NB4 (cell line): ENCODE measurements around the gene KIF11.
"Not testable (repeated sequence)": the region's sequence is repeated elsewhere in the genome, so short reads cannot be mapped to it uniquely, and the experiment has no call there.

ENCODE experiments used
- DNase-seq: peaks from one replicate; pipeline ENCODE4 v3.0.0; 2010; ENCODE audit warnings: low read depth
- H3K4me3 ChIP-seq: one replicate; pipeline ENCODE4 v1.5.1; 2011; ENCODE audit warnings: mild to moderate bottlenecking, low read depth, low read length, moderate library complexity
- MYC ChIP-seq: IDR thresholded peaks from 2 replicates; pipeline ENCODE4 v1.6.1; 2011; ENCODE audit warnings: low read depth, low read length
- POLR2A ChIP-seq: IDR thresholded peaks from 2 replicates; pipeline ENCODE4 v1.6.1; 2011; ENCODE audit warnings: mild to moderate bottlenecking; ENCODE audit not compliant: insufficient read length; ENCODE audit errors: extremely low read depth
- TF ChIP-seq, protein P1 (sequence below): IDR thresholded peaks from 2 replicates; pipeline ENCODE4 v1.6.1; 2011; ENCODE audit warnings: low read depth, low read length
- TF ChIP-seq, protein P2 (sequence below): IDR thresholded peaks from one replicate; pipeline ENCODE4 v1.5.1; 2012; ENCODE audit warnings: low read depth, low read length

The KIF11 gene

DNA sequence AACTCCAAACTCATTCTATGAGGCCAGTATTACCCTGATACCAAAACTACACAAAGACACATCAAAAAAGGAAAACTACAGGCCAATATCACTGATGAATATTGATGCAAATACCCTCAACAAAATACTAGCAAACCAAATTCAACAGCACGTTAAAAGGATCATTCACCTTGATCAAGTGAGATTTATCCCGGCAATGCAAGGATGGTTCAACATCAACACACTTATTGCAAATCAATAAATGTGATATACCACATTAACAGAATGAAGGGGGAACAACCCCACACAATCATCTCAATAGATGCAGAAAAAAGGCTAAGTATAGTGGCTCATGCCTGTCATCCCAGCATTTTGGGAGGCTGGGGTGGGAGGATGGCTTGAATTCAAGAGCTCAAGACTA is 39.0 kb upstream of the KIF11 start:
- no peak for DNase-seq
- TF ChIP-seq, protein P1, sequence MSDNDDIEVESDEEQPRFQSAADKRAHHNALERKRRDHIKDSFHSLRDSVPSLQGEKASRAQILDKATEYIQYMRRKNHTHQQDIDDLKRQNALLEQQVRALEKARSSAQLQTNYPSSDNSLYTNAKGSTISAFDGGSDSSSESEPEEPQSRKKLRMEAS, result no peak
- TF ChIP-seq MYC, result no peak
- TF ChIP-seq, protein P2, sequence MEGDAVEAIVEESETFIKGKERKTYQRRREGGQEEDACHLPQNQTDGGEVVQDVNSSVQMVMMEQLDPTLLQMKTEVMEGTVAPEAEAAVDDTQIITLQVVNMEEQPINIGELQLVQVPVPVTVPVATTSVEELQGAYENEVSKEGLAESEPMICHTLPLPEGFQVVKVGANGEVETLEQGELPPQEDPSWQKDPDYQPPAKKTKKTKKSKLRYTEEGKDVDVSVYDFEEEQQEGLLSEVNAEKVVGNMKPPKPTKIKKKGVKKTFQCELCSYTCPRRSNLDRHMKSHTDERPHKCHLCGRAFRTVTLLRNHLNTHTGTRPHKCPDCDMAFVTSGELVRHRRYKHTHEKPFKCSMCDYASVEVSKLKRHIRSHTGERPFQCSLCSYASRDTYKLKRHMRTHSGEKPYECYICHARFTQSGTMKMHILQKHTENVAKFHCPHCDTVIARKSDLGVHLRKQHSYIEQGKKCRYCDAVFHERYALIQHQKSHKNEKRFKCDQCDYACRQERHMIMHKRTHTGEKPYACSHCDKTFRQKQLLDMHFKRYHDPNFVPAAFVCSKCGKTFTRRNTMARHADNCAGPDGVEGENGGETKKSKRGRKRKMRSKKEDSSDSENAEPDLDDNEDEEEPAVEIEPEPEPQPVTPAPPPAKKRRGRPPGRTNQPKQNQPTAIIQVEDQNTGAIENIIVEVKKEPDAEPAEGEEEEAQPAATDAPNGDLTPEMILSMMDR, result no peak
- TF ChIP-seq POLR2A, result no peak
- H3K4me3 ChIP-seq, result no peak overlapping the region

DNA sequence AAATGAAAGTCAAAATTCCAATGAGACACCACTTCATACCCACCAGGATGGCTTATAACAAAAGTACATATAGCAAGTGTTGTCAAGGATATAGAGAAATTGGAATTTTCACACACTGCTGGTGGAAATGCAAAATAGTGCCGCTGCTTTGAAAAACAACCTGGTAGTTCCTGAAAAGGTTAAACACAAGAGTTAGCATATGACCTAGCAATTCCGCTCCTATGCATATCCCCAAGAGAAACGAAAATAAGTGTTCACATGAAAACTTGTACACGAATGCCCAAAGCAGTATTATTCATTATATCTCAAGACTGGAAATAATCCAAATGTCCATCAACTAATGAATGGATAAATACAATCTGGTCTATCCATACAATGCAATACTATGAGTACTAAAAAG is 33.9 kb upstream of the KIF11 start:
- no peak for DNase-seq
- H3K4me3 ChIP-seq, result no peak overlapping the region
- TF ChIP-seq, protein P1, result no peak
- TF ChIP-seq MYC, result no peak

DNA sequence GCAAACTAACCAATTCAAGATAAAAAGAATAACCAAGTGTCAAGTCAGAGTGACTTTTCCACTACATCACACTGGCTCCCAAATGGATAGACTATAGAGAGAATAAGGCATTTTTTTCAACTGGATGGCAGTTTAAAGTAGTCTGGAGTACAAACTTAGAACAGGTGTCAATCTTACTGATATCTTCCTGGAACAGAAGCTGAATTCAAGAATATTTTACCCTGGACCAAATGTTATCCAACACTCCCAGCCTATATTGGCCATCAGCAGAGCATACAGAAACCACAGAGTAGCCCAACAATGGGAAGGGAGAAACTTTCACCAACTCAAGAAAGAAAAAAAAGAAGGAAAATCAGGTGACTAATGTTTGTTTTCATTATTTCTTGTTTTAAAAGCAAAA is 30.5 kb upstream of the KIF11 start:
- no peak overlapping the region for H3K4me3 ChIP-seq
- no peak for DNase-seq
- TF ChIP-seq POLR2A (no peak), MYC (no peak)
- TF ChIP-seq, protein P2, result no peak
- TF ChIP-seq, protein P1, result no peak

DNA sequence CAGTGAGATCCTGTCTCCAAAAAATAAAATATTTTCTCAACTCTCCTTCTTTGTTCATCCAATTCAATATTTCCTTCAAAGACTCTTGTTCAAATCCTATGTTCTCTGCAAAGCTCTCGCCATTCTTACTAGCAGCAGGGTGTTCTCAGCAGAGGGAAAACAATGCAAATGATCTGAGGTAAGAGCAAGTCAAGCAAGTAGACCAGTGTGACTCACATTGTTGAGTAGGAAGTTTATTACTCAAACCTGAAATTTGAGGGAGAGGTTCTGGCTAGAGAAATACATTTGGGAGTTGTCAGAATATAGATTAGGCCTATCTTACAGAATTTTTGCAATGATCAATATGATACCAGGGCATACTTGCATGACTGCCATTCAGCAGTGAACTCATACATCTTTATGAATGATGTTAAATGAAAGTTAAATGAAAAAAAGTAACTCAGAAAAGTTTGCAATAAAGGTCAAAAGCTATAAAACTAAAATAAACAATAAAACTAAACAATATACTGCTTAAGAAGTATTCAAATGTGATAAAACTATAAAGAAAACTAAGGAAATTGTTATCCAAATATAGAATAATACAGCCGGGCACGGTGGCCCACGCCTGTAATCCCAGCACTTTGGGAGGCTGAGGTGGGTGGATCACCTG is 24.9 kb upstream of the KIF11 start:
- H3K4me3 ChIP-seq, result no peak overlapping the region
- peak; percentile 36 for DNase-seq
- no peak for TF ChIP-seq MYC
- TF ChIP-seq POLR2A, result no peak
- TF ChIP-seq, protein P1, result no peak
- TF ChIP-seq, protein P2, result no peak

DNA sequence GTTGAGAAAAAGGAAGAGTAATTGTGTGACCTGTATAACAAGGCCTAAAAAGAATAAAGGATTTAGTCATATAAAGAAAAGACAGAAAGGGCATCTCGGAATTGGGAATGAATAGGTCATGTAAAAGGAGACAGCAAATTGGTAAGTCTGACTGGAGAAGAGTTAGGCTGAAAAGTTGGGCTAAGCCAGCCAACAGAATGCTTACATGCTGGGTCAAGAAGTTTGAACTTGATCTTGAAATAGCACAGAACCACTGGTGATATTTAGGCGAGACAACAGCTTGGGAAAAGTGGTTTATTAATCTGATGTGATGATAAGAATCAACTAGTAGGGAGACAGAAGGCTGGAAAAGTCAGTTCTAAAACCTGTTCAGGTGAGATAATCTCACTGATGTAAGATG is 23.9 kb upstream of the KIF11 start:
- no peak for DNase-seq
- TF ChIP-seq MYC (no peak), POLR2A (no peak)
- TF ChIP-seq, protein P2, result no peak
- TF ChIP-seq, protein P1, result no peak

DNA sequence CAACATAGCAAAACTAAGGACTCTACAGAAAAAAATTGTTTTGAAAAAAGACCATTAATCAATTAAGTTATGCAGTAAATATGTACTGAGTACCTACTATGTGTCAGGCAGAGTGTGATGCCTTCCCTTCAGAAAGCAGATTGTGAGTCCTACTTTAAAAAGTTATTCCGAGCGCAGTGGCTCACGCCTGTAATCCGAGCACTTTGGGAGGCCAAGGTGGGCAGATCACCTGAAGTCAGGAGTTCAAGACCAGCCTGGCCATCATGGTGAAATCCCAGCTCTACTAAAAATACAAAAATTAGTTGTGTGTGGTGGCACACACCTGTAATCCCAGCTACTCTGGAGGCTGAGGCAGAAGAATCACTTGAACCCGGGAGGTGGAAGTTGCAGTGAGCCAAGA is 23.3 kb upstream of the KIF11 start:
- DNase-seq, H3K4me3 ChIP-seq: not testable (repeated sequence)

More for the DNA sequence above, 23.9 kb upstream of the KIF11 start:
- H3K4me3 ChIP-seq, result no peak overlapping the region

DNA sequence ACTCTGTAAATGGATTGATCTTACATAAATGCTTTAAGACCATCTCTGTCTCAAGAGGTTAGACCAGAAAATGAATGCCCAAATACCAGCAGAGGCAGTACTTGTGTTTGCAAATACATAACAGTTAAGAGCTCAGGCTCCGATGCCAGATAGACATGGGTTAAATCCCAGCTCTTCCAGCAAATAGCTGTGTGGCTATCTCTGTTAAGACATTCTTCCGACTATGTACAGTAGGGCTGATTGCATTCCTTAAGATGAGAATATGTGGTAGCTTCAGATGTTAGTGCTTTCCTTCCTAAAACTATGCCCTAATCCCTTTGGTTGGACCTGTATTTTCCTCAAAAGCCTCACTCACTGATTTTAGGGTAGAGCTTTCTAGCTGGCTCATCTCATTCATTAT is 21.3 kb upstream of the KIF11 start:
- H3K4me3 ChIP-seq, result peak overlapping the region; percentile 93

More for the DNA sequence above, 21.3 kb upstream of the KIF11 start:
- no peak for DNase-seq
- TF ChIP-seq, protein P1, result no peak
- no peak for TF ChIP-seq POLR2A
- no peak for TF ChIP-seq MYC
- TF ChIP-seq, protein P2, result no peak
